GM21515 (cell line): ENCODE measurements around the gene AFG3L2.
A peak's percentile ranks its signal among the peaks of the same experiment; 100 is the strongest.
"Not testable (repeated sequence)": the region's sequence is repeated elsewhere in the genome, so short reads cannot be mapped to it uniquely, and the experiment has no call there.

Source experiments
- ATAC-seq: cut with Tn5 transposase; IDR thresholded peaks from one replicate; pipeline ENCODE4 v1.9.1; 2021; ENCODE audit not compliant: unreplicated experiment

Gene AFG3L2

DNA sequence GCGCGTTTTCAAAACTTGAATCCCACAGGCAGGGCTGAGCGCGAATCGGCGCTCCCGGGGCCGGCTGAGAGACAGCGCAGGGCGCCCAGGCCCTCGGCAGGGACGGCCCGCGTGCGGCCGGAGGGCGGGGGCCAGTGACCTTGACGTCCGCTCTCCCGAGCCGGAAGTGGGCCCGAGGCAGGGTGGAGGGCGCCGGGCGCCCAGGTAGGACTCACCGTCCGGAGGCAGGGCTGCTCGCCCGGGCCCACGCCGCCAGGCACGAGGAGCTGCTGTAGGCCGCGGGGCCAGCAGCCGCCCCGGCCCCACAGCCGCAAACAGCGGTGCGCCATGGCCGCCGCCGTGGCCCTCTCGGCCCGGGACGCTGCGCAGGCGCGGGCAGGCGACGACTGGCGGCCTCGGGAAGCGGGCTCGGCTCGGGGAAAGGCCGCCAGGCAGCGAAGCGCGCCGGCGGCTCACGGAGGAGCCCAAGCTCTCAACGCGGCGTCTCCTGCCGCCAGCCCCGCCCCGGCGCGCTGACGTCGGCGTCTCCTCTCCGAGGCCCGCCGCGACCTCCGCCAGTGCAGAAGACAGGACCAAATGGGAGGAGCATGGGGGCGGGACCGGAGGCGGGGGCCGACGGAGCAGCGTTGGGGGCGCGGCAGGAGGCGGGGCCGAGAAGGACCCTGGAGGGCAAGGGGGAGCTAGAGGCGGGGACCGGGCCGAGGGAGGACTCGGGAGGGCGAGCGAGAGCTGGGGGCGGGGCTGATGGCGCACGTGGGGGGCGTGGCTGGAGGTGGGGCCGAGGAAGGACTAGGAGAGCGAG, at the start of gene AFG3L2:
Gene AFG3L2, minus strand, starts transcription at position 474 of the 802 bp plus-strand sequence. Its CDS starts 145 bp downstream, at position 329.
- peak; percentile 81 for ATAC-seq

DNA sequence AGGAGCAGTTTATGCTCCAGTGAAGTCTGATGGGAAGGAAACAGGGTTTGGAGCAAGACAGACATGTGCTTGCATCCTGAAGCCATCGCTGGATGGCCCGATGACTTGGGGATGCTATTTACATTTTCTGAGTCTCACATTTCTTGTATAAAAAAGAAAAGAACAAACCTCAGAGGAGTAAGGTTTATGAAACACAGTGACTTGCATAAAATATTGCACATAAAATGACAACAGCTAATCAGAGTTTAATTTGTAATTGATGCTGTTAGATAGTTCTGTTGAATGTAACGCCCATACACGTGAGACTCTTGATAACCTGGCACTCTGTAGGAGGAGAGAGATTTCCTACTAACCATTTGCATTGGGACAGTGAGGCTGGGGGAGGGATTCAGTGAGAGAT, 47.2 kb upstream of the AFG3L2 start:
- ATAC-seq: no peak

DNA sequence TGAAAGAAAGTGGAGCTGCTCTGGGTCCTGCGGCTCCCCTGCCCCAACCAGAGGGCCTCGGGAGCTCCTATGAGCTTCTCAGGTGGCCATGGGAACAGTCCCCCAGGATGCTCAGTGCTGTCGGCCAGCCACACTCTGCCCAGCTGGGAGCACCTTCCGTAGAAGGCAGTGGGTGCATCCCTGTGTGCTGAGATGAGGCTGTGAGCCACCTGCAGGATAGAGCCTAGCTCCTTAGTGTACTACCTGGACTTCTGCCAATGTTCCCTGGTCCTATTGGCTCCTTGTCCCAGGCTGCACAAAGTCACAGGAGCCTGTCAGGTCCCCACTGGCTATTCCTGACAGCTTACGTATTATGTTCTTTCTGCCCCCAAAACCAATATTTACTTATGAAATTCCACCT, 46.8 kb upstream of the AFG3L2 start:
- ATAC-seq: no peak

DNA sequence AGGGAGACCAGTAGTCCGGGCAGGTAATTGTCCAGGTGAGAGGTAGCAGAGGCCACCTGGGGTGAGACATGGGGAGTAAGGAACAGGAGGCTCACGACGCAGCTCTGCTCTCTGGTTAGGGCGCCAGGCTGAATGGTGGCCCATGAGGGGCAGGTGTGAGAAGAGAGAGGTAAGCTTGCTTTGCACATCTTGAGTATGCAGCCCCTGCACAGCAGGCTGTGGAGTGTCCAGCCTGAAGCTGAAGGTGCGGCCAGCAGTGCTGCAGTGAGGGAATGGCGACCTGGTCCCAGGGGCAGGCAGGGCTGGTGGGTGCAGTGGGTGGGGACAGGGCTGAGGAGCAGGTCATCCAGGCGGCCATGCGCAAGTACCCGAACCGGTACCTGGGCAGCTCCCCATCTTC, 46.4 kb upstream of the AFG3L2 start:
- no peak for ATAC-seq

GRCh38 chr18:12422936-12423335, 45.9 kb upstream of the AFG3L2 start:
- no peak for ATAC-seq

DNA sequence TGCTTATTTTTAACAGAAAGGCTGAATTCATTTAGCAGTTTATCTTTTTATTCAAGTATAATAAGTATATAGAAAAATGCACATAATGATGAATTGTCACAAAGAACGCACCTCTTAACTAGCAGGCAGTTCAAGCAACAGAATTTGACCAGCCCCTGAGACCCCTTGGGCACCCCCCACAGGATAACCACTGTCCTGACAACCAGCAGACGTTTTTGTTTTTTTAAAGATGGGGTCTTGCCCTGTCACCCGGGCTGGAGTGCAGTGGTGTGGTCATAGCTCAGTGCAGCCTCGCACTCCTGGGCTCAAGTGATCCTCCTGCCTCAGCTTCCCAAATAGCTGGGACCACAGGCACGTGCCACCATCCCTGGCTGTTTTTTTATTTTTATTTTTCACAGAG, 44.7 kb upstream of the AFG3L2 start:
- ATAC-seq: no peak

- no peak for ATAC-seq
Observed at GRCh38 chr18:12420821-12421421, 43.9 kb upstream of the AFG3L2 start.

DNA sequence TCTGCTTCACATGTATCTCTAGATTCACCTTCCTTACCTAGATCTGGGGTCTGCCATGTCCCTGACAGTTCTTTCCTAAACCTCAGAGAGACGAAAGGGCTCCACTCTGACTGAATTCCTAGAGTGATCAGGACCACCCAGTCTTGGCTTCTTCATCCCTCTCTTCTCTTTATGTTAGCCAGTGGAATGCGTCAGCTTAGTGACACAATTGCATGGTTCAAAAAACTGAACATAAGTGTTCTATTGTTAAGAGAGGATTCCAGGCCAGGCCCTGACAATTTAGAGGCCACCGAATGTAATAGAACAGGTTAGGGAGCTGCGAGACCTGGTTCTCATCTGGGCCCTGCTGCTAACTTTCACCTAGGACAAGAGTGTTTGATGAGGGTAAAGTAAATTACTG, 40.7 kb upstream of the AFG3L2 start:
- no peak for ATAC-seq

- no peak for ATAC-seq
Observed at GRCh38 chr18:12416098-12416729, 39.2 kb upstream of the AFG3L2 start.

DNA sequence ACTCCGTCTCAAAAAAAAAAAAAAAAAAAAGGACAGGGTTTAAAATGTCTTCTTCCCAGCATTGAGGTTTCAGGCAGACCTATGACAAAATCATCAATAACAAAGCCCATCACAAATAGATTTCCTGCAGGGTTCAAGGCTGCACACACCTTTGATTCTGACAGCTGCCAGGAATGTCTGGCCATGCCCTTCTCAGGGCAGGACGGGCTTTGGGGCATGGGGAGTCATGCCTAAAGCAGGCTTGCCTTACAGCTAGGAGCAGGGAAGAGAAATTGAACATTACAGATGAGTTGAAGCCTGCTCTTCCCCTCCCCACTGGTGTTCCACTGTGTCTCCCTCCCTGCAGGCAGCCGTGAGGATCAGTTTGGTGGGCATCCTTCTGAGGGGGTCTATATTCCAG, 34.4 kb upstream of the AFG3L2 start:
- ATAC-seq: no peak

GRCh38 chr18:12410747-12411146, 33.7 kb upstream of the AFG3L2 start:
- ATAC-seq: not testable (repeated sequence)

DNA sequence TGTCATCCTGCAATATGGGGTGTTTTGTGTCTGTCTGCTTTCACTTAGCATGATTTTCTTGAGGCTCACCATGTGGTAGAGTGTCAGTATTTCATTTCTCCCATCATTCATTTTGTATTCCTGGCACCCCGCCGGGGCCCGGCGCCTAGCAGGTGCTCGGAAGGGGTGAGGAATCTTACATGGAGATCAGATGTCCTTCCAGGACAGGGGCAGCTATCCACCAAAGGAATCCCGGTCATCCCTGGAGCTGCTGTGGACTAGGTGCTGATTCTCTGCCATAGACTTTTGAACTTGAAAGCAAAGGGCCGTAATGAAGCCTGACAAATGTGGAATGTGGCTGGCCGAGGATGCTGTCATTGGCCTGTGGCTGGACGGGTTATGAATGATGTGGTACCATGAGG, 33.1 kb upstream of the AFG3L2 start:
- no peak for ATAC-seq

DNA sequence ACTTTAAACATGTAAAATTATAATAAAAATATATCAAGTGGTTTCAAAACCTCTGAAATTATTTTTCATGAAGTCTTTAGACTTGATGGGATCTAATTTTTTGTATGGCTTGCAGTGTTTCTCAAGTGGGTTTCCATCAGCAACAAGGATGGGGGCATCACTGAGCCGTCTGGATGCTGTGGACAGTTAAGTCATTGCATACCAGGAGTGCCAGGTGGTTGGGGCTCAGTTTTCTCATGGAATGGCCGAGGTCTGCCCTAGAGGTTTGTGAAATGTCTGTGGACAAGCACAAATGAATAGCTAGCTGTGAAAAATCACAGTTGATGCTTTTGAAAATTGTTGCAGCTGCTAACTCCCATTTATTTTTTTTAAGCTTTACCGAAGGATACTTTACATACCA, 32.4 kb upstream of the AFG3L2 start:
- ATAC-seq: no peak

- ATAC-seq: peak; percentile 16
Observed at GRCh38 chr18:12408247-12408869, 31.3 kb upstream of the AFG3L2 start.

GRCh38 chr18:12406371-12407111, 29.5 kb upstream of the AFG3L2 start:
- no peak for ATAC-seq

DNA sequence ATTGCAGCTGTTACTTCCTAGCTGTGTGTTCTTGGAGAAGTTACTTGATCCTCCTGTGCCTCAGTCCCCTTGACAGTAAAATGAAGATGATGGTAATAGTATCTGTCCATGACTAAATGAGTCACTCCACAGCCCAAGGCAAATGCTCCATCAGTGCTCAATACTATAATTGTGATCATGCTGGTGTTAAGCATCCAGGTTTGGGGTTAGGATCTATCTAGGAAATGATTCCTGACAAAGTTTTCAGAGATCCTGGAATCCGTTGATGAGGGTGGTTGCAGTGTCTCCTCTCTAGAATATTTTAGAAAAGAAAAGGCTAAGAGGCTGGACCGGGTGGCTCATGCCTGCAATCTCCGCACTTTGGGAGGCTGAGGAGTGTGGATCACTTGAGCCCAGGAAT, 28.0 kb upstream of the AFG3L2 start:
- no peak for ATAC-seq

DNA sequence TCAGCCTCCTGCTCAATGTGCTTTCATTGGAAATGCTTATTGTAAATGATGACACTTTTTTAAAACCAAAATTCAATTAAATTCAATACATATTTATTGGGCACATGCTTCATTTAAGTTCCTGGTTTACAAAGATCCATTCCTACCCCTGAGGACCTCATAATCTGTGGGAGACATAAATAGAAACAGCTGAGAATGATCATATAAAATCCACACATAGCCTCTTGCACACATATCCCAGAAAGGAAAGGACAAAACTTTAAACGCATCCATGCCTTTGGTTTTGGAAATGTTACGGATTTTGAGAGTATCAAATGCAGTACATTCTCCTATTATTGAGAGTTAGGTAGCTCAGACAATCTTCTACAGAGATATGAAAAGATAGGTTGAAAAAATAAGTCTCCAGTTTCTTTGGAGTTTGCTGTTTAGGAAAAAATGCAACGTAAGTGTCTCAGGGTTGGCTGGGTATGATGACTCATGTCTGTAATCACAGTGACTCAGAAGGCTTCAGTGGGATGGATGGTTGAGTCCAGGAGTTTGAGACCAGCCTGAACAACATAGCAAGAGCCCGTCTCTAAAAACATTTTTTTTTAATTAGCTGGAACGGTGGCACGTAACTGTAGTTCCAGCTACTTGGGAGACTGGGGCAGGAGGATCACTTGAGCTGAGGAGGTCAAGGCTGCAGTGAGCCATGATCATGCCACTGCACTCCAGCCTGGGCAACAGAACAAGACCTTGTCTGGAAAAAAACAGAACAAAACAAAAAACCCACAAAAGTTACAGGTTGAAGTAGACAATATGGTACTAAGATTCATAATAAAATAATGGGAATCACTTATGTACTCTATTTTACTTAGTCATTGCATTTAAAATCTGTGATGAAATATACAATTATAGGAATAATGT, 26.8 kb upstream of the AFG3L2 start:
- ATAC-seq: no peak

GRCh38 chr18:12401881-12402280, 24.9 kb upstream of the AFG3L2 start:
- no peak for ATAC-seq

DNA sequence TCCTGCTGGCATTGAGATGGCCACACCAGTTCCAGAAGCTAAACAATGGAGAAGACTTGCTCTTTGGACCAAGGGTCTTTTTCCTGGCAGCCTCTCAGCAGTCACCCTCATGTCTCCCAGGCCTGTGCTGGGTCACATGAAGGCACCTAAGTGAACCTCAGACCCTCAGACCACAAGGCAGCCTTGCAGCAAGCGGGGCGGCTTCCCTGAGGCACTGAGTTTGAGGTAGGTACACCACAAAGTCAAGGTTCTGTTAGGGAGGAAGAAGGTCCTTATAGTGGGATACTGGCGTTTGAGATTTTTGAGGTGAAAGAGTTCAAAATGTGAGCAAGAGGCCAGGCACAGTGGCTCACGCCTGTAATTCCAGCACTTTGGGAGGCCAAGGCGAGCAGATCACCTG, 22.2 kb upstream of the AFG3L2 start:
- ATAC-seq: no peak

DNA sequence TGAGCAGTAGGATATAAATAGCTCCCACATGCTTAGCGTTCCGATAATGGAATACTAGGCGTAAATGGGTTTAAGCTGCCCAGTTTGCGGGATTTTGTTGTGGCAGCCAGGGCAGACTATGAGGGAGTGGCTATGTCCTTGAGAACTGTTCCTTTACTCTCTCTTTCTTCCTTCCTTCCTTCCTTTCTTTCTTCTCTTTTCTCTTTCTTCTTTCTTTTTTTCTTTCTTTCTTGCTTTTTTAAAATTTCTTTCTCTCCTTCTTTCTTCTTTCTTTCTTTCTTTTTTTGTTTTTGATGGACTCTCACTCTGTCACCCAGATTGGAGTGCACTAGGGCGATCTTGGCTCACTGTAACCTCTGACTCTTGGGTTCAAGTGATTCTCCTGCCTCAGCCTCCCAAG, 21.6 kb upstream of the AFG3L2 start:
- ATAC-seq: no peak
